GM19025 (cell line): ENCODE measurements around the gene PPP1R9A.

Experiments used
- ATAC-seq: cut with Tn5 transposase; IDR thresholded peaks from one replicate; pipeline ENCODE4 v1.9.1; 2021; ENCODE audit warnings: mild to moderate bottlenecking, low read depth, moderate library complexity; ENCODE audit not compliant: unreplicated experiment

PPP1R9A gene

GRCh38 chr7:94908323-94909178, 1.2 kb downstream of the PPP1R9A start:
- ATAC-seq = no peak

GRCh38 chr7:94909179-94909466, 1.7 kb downstream of the PPP1R9A start:
- ATAC-seq = no peak

- no peak for ATAC-seq
These were observed 4.7 kb downstream of the PPP1R9A start for GRCh38 chr7:94912085-94912484.

- ATAC-seq = no peak
These were observed 6.0 kb downstream of the PPP1R9A start for GRCh38 chr7:94913391-94913790.

GRCh38 chr7:94921911-94922310, 14.5 kb downstream of the PPP1R9A start:
- no peak for ATAC-seq

- no peak for ATAC-seq
These were observed 15.1 kb downstream of the PPP1R9A start for GRCh38 chr7:94922457-94922856.

GRCh38 chr7:94923412-94923811, 16.0 kb downstream of the PPP1R9A start:
- ATAC-seq = no peak

GRCh38 chr7:94928168-94928707, 20.8 kb downstream of the PPP1R9A start:
- no peak for ATAC-seq

- no peak for ATAC-seq
These were observed 26.0 kb downstream of the PPP1R9A start for GRCh38 chr7:94933256-94933990.

- no peak for ATAC-seq
These were observed 32.0 kb downstream of the PPP1R9A start for GRCh38 chr7:94939395-94939794.

GRCh38 chr7:94940241-94940640, 32.8 kb downstream of the PPP1R9A start:
- ATAC-seq = no peak

GRCh38 chr7:94941844-94942632, 34.6 kb downstream of the PPP1R9A start:
- ATAC-seq = no peak

GRCh38 chr7:94943134-94943533, 35.7 kb downstream of the PPP1R9A start:
- ATAC-seq = no peak

GRCh38 chr7:94949532-94949931, 42.1 kb downstream of the PPP1R9A start:
- no peak for ATAC-seq

GRCh38 chr7:94955807-94956206, 48.4 kb downstream of the PPP1R9A start:
- ATAC-seq = no peak

GRCh38 chr7:94957061-94957460, 49.7 kb downstream of the PPP1R9A start:
- no peak for ATAC-seq

- no peak for ATAC-seq
These were observed 55.3 kb downstream of the PPP1R9A start for GRCh38 chr7:94962661-94963060.

- ATAC-seq = no peak
These were observed 62.2 kb downstream of the PPP1R9A start for GRCh38 chr7:94969434-94970084.

- no peak for ATAC-seq
These were observed 62.7 kb downstream of the PPP1R9A start for GRCh38 chr7:94970085-94970576.
